HepG2 (cell line): ENCODE data around the gene DNAAF1. TPM values are rescaled to one million over a fixed set of nuclear protein-coding genes. Genes with fewer than 3 reads are reported as not detected.
A peak's percentile ranks its signal among the peaks of the same experiment; 100 is the strongest.

Source experiments
- DMAP1 ChIP-seq: IDR thresholded peaks from 2 replicates; pipeline ENCODE4 v1.6.1; 2016
- MXI1 ChIP-seq: IDR thresholded peaks from 3 replicates; pipeline ENCODE4 v1.6.1; 2012; ENCODE audit warnings: low read depth, low read length, inconsistent platforms, borderline replicate concordance
- SIN3A ChIP-seq: IDR thresholded peaks from 2 replicates; pipeline ENCODE4 v1.6.1; 2011; ENCODE audit warnings: low read depth, mild to moderate bottlenecking, control low read depth, low read length, borderline replicate concordance
- SMARCC2 ChIP-seq: fragments of 450-650 bp; IDR thresholded peaks from 2 replicates; pipeline ENCODE4 v1.6.1; 2017; ENCODE audit warnings: antibody characterized with exemption, mild to moderate bottlenecking
- SP5 ChIP-seq: IDR thresholded peaks from 2 replicates; pipeline ENCODE4 v1.6.1; 2016; ENCODE audit warnings: low read depth, borderline replicate concordance
- ZC3H13 ChIP-seq: sonication (generic); formaldehyde crosslinking; IDR thresholded peaks from 2 replicates; pipeline ENCODE4 v1.8.1; 2023; ENCODE audit warnings: mild to moderate bottlenecking, missing genetic modification reagents, moderate library complexity
- ZNF180 ChIP-seq: sonication (generic); formaldehyde crosslinking; IDR thresholded peaks from 2 replicates; pipeline ENCODE4 v1.4.0; 2020; ENCODE audit warnings: low read depth, missing genetic modification reagents, borderline replicate concordance
- ZNF644 ChIP-seq: IDR thresholded peaks from 2 replicates; pipeline ENCODE4 v1.6.1; 2016; ENCODE audit warnings: low read depth
- ZNF672 ChIP-seq: sonication (generic); formaldehyde crosslinking; IDR thresholded peaks from 2 replicates; pipeline ENCODE4 v1.8.1; 2022; ENCODE audit warnings: missing genetic modification reagents
- ZSCAN22 ChIP-seq: sonication (generic); formaldehyde crosslinking; IDR thresholded peaks from 2 replicates; pipeline ENCODE4 v1.4.0; 2020; ENCODE audit warnings: mild to moderate bottlenecking, missing genetic modification reagents
- polyA plus RNA-seq, 8 experiments: library from polyadenylated mRNA; depleted of rRNA in 3 of 8; stranded (reverse) in 7 of 8; unstranded in 1 of 8; fragments of >200 nt; fragmentation: Illumina TruSeq in 4 of 8; extraction: Trizol in 4 of 8; gene quantifications; 2 replicates each; pipeline versions ENCODE4 v1.2.1 to v1.2.3, GENCODE V29; 2011 to 2016; ENCODE audit warnings: low read depth in 4 of 8, missing spikeins in 1 of 8, mixed read lengths in 1 of 8; ENCODE audit not compliant: insufficient read depth in 1 of 8
- total RNA-seq, 5 experiments: library from RNA; depleted of rRNA; stranded (reverse); fragments of >200 nt; fragmentation: Illumina TruSeq; extraction: Trizol; gene quantifications; 2 replicates each; pipeline ENCODE4 v1.2.3, GENCODE V29; 2016; ENCODE audit warnings: low read depth in 1 of 5
- TF ChIP-seq, protein P1 (sequence below): sonication (generic); formaldehyde crosslinking; IDR thresholded peaks from 2 replicates; pipeline ENCODE4 v1.8.1; 2023; ENCODE audit warnings: mild to moderate bottlenecking, missing genetic modification reagents
- TF ChIP-seq, protein P2 (sequence below): sonication (generic); formaldehyde crosslinking; IDR thresholded peaks from 2 replicates; pipeline ENCODE4 v1.4.0; 2020; ENCODE audit warnings: missing genetic modification reagents, borderline replicate concordance
- TF ChIP-seq, protein P3 (sequence below): sonication (generic); formaldehyde crosslinking; conservative IDR thresholded peaks from 2 replicates; pipeline ENCODE4 v1.8.0; 2022; ENCODE audit warnings: low read depth, missing genetic modification reagents
- TF ChIP-seq, protein P4 (sequence below): sonication (generic); formaldehyde crosslinking; IDR thresholded peaks from 2 replicates; pipeline ENCODE4 v1.8.0; 2022; ENCODE audit warnings: mild to moderate bottlenecking, missing genetic modification reagents; ENCODE audit not compliant: insufficient replicate concordance
- TF ChIP-seq, protein P5 (sequence below): IDR thresholded peaks from 2 replicates; pipeline ENCODE4 v1.6.1; 2016
- TF ChIP-seq, protein P6 (sequence below): IDR thresholded peaks from 2 replicates; pipeline ENCODE4 v1.6.1; 2012; ENCODE audit warnings: low read length, improper control_type of control experiment

DNAAF1 gene
- total and polyA plus RNA-seq, 2 of the 13 experiments (the other 11 are each of a cell fraction or from before 2014, with no cell fraction given): 0.04 TPM; not detected in 1

DNA sequence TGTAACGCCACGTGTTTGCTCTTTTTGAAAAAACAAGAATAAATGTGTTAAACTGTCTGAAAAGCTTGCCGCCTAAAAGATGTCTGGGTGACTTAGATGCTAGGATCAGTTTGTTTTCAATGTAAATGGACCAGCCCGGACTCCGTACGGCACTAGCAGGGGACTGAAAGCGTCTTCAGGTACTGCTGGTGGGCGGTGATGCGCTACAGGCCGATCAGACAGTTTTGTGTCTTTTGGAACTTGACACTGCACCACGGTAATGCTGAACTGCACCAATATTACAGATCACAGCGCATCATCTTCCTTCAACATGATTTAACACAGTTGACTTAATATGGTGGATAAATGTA is 27.6 kb upstream of the DNAAF1 start (continued):
- TF ChIP-seq ZNF180 (no peak), SMARCC2 (no peak), ZNF672 (CRISPR knock-in tag) (no peak), MXI1 (no peak), SIN3A (peak; percentile 72; the same call in 1 of the 2 replicates), DMAP1 (CRISPR knock-in tag) (no peak; the same call in 1 of the 2 replicates), ZNF644 (CRISPR knock-in tag) (no peak), ZC3H13 (peak; percentile 86), SP5 (CRISPR knock-in tag) (no peak), ZSCAN22 (CRISPR knock-in tag) (no peak)
- TF ChIP-seq, protein P1, sequence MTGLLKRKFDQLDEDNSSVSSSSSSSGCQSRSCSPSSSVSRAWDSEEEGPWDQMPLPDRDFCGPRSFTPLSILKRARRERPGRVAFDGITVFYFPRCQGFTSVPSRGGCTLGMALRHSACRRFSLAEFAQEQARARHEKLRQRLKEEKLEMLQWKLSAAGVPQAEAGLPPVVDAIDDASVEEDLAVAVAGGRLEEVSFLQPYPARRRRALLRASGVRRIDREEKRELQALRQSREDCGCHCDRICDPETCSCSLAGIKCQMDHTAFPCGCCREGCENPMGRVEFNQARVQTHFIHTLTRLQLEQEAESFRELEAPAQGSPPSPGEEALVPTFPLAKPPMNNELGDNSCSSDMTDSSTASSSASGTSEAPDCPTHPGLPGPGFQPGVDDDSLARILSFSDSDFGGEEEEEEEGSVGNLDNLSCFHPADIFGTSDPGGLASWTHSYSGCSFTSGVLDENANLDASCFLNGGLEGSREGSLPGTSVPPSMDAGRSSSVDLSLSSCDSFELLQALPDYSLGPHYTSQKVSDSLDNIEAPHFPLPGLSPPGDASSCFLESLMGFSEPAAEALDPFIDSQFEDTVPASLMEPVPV (CRISPR knock-in tag): 0 out of 2 replicates have a peak, but pooled peaks have one; percentile 7
- TF ChIP-seq, protein P2, sequence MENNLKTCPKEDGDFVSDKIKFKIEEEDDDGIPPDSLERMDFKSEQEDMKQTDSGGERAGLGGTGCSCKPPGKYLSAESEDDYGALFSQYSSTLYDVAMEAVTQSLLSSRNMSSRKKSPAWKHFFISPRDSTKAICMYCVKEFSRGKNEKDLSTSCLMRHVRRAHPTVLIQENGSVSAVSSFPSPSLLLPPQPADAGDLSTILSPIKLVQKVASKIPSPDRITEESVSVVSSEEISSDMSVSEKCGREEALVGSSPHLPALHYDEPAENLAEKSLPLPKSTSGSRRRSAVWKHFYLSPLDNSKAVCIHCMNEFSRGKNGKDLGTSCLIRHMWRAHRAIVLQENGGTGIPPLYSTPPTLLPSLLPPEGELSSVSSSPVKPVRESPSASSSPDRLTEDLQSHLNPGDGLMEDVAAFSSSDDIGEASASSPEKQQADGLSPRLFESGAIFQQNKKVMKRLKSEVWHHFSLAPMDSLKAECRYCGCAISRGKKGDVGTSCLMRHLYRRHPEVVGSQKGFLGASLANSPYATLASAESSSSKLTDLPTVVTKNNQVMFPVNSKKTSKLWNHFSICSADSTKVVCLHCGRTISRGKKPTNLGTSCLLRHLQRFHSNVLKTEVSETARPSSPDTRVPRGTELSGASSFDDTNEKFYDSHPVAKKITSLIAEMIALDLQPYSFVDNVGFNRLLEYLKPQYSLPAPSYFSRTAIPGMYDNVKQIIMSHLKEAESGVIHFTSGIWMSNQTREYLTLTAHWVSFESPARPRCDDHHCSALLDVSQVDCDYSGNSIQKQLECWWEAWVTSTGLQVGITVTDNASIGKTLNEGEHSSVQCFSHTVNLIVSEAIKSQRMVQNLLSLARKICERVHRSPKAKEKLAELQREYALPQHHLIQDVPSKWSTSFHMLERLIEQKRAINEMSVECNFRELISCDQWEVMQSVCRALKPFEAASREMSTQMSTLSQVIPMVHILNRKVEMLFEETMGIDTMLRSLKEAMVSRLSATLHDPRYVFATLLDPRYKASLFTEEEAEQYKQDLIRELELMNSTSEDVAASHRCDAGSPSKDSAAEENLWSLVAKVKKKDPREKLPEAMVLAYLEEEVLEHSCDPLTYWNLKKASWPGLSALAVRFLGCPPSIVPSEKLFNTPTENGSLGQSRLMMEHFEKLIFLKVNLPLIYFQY: 0 out of 2 replicates have a peak, but pooled peaks have one; percentile 5
- TF ChIP-seq, protein P3, sequence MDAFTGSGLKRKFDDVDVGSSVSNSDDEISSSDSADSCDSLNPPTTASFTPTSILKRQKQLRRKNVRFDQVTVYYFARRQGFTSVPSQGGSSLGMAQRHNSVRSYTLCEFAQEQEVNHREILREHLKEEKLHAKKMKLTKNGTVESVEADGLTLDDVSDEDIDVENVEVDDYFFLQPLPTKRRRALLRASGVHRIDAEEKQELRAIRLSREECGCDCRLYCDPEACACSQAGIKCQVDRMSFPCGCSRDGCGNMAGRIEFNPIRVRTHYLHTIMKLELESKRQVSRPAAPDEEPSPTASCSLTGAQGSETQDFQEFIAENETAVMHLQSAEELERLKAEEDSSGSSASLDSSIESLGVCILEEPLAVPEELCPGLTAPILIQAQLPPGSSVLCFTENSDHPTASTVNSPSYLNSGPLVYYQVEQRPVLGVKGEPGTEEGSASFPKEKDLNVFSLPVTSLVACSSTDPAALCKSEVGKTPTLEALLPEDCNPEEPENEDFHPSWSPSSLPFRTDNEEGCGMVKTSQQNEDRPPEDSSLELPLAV (CRISPR knock-in tag): no peak
- TF ChIP-seq, protein P4, sequence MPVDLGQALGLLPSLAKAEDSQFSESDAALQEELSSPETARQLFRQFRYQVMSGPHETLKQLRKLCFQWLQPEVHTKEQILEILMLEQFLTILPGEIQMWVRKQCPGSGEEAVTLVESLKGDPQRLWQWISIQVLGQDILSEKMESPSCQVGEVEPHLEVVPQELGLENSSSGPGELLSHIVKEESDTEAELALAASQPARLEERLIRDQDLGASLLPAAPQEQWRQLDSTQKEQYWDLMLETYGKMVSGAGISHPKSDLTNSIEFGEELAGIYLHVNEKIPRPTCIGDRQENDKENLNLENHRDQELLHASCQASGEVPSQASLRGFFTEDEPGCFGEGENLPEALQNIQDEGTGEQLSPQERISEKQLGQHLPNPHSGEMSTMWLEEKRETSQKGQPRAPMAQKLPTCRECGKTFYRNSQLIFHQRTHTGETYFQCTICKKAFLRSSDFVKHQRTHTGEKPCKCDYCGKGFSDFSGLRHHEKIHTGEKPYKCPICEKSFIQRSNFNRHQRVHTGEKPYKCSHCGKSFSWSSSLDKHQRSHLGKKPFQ: no peak
- TF ChIP-seq, protein P5, sequence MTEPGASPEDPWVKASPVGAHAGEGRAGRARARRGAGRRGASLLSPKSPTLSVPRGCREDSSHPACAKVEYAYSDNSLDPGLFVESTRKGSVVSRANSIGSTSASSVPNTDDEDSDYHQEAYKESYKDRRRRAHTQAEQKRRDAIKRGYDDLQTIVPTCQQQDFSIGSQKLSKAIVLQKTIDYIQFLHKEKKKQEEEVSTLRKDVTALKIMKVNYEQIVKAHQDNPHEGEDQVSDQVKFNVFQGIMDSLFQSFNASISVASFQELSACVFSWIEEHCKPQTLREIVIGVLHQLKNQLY (CRISPR knock-in tag): no peak
- TF ChIP-seq, protein P6, sequence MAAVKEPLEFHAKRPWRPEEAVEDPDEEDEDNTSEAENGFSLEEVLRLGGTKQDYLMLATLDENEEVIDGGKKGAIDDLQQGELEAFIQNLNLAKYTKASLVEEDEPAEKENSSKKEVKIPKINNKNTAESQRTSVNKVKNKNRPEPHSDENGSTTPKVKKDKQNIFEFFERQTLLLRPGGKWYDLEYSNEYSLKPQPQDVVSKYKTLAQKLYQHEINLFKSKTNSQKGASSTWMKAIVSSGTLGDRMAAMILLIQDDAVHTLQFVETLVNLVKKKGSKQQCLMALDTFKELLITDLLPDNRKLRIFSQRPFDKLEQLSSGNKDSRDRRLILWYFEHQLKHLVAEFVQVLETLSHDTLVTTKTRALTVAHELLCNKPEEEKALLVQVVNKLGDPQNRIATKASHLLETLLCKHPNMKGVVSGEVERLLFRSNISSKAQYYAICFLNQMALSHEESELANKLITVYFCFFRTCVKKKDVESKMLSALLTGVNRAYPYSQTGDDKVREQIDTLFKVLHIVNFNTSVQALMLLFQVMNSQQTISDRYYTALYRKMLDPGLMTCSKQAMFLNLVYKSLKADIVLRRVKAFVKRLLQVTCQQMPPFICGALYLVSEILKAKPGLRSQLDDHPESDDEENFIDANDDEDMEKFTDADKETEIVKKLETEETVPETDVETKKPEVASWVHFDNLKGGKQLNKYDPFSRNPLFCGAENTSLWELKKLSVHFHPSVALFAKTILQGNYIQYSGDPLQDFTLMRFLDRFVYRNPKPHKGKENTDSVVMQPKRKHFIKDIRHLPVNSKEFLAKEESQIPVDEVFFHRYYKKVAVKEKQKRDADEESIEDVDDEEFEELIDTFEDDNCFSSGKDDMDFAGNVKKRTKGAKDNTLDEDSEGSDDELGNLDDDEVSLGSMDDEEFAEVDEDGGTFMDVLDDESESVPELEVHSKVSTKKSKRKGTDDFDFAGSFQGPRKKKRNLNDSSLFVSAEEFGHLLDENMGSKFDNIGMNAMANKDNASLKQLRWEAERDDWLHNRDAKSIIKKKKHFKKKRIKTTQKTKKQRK: no peak
